ENCODE data around the gene ANKRD30A. TPM values are rescaled to one million over a fixed set of nuclear protein-coding genes. Genes with fewer than 3 reads are reported as not detected.

Gene ANKRD30A
- polyA plus RNA-seq, 1 donor from 2014 or later = not detected

GRCh38 chr10:37285063-37285462 is 159.7 kb downstream of the ANKRD30A start:
- Histone ChIP-seq H3K36me3 (ENCODE audit: insufficient read depth, low read length) (no peaks in the 10 kb centered on the region), H3K4me3 (ENCODE audit: low read length) (no peak overlapping the region), H3K79me2 (replicated peaks; ENCODE audit: insufficient read depth, low read length) (no peaks in the 10 kb centered on the region), H4K20me1 (ENCODE audit: insufficient read depth) (no peaks in the 10 kb centered on the region), H3K9ac (ENCODE audit: low read length) (no peak overlapping the region), H3K9me3 (ENCODE audit: low read length) (no peaks in the 10 kb centered on the region), H3K4me2 (ENCODE audit: low read length) (no peak overlapping the region), H3K27me3 (ENCODE audit: insufficient read depth, low read depth, low read length) (no peaks in the 10 kb centered on the region), H3F3A (ENCODE audit: insufficient read depth, low read length, poor library complexity, severe bottlenecking) (no peaks in the 10 kb centered on the region), H2AFZ (ENCODE audit: low read depth, low read length) (no peak overlapping the region), H3K9me2 (ENCODE audit: insufficient read depth, low read length) (no peaks in the 10 kb centered on the region), H3K27ac (ENCODE audit: low read length) (no peak overlapping the region)
- TF ChIP-seq SMC3 (conservative IDR thresholded peaks at IDR 0.05; ENCODE audit: poor library complexity) (no peak), CTCF (IDR thresholded peaks at IDR 0.05; ENCODE audit: poor library complexity, severe bottlenecking) (no peak), EP300 (conservative IDR thresholded peaks at IDR 0.05; ENCODE audit: poor library complexity, severe bottlenecking) (no peak), REST (IDR thresholded peaks at IDR 0.05; ENCODE audit: borderline replicate concordance) (no peak), EZH2 (IDR thresholded peaks at IDR 0.05; ENCODE audit: borderline replicate concordance, insufficient read depth, low read length, poor library complexity, severe bottlenecking) (no peak), MXI1 (conservative IDR thresholded peaks at IDR 0.05; ENCODE audit: poor library complexity, severe bottlenecking) (no peak)

- Histone ChIP-seq H3K36me3 (ENCODE audit: insufficient read depth, low read length) (no peaks in the 10 kb centered on the region), H3F3A (ENCODE audit: insufficient read depth, low read length, poor library complexity, severe bottlenecking) (no peaks in the 10 kb centered on the region), H3K9me2 (ENCODE audit: insufficient read depth, low read length) (no peaks in the 10 kb centered on the region), H3K4me3 (ENCODE audit: low read length) (no peak overlapping the region), H3K27me3 (ENCODE audit: insufficient read depth, low read depth, low read length) (no peaks in the 10 kb centered on the region), H3K4me2 (ENCODE audit: low read length) (no peak overlapping the region), H4K20me1 (ENCODE audit: insufficient read depth) (no peaks in the 10 kb centered on the region), H2AFZ (ENCODE audit: low read depth, low read length) (no peak overlapping the region), H3K27ac (ENCODE audit: low read length) (no peak overlapping the region), H3K79me2 (replicated peaks; ENCODE audit: insufficient read depth, low read length) (no peaks in the 10 kb centered on the region), H3K9ac (ENCODE audit: low read length) (no peak overlapping the region), H3K9me3 (ENCODE audit: low read length) (no peaks in the 10 kb centered on the region)
- TF ChIP-seq MXI1 (conservative IDR thresholded peaks at IDR 0.05; ENCODE audit: poor library complexity, severe bottlenecking) = no peak
- TF ChIP-seq EZH2 (IDR thresholded peaks at IDR 0.05; ENCODE audit: borderline replicate concordance, insufficient read depth, low read length, poor library complexity, severe bottlenecking) = no peak
- no peak for TF ChIP-seq REST (IDR thresholded peaks at IDR 0.05; ENCODE audit: borderline replicate concordance)
- no peak for TF ChIP-seq TAF1 (IDR thresholded peaks at IDR 0.05; ENCODE audit: low read depth)
- no peak for TF ChIP-seq POLR2AphosphoS5 (IDR thresholded peaks at IDR 0.05)
- no peak for TF ChIP-seq EP300 (conservative IDR thresholded peaks at IDR 0.05; ENCODE audit: poor library complexity, severe bottlenecking)
- no peak for TF ChIP-seq SMC3 (conservative IDR thresholded peaks at IDR 0.05; ENCODE audit: poor library complexity)
- TF ChIP-seq RAD21 (conservative IDR thresholded peaks at IDR 0.05) = no peak
- TF ChIP-seq CTCF (IDR thresholded peaks at IDR 0.05; ENCODE audit: poor library complexity, severe bottlenecking) = no peak
Measured at GRCh38 chr10:37289833-37290464, 164.6 kb downstream of the ANKRD30A start.

Measured in neural cell (in vitro differentiated cells).